ENCODE measurements around the gene SERPINA12.

The SERPINA12 gene

GRCh38 chr14:94462763-94463572 lies 46.3 kb downstream of the SERPINA12 start:
- no peak for DNase-seq

GRCh38 chr14:94462219-94462551 lies 47.1 kb downstream of the SERPINA12 start:
- no peak for DNase-seq

GRCh38 chr14:94461526-94462218 lies 47.6 kb downstream of the SERPINA12 start:
- no peak for DNase-seq

GRCh38 chr14:94460631-94461416 lies 48.4 kb downstream of the SERPINA12 start:
- no peak for DNase-seq

DNA sequence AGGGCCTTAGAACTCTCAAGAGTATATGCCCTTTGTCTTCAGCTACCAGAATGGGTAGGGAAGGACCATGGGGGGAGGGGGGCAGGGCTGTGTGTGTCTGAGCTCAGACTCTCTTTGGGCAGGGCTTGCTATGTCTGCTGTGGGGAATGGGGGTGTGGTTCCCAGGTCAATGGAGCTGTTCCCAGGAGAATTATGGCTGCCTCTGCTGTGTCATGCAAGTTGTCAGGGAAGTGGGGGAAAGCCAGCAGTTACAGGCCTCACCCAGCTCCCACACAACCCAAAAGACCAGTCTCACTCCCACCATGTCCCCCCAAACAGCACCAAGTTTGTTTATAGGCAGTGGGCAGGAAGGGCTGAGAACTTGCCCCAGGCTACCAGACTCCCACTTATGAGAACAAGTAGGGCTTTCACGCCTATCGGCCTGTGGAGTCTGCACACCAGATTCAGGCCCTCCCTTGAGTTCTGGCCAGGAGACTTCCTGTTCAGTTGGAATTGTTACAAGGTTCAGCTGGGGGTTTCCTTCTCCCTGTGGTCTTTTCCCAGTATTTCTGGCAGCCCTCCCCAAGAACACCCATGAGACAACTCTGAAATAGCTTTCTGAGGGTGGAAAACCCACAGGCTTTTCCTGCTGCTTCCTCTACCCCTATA lies 50.6 kb downstream of the SERPINA12 start:
- DNase-seq = no peak

GRCh38 chr14:94458096-94458495 lies 51.2 kb downstream of the SERPINA12 start:
- DNase-seq = no peak

GRCh38 chr14:94455928-94456327 lies 53.3 kb downstream of the SERPINA12 start:
- no peak for DNase-seq

- no peak for DNase-seq
These were observed 57.4 kb downstream of the SERPINA12 start for GRCh38 chr14:94451826-94452225.

DNA sequence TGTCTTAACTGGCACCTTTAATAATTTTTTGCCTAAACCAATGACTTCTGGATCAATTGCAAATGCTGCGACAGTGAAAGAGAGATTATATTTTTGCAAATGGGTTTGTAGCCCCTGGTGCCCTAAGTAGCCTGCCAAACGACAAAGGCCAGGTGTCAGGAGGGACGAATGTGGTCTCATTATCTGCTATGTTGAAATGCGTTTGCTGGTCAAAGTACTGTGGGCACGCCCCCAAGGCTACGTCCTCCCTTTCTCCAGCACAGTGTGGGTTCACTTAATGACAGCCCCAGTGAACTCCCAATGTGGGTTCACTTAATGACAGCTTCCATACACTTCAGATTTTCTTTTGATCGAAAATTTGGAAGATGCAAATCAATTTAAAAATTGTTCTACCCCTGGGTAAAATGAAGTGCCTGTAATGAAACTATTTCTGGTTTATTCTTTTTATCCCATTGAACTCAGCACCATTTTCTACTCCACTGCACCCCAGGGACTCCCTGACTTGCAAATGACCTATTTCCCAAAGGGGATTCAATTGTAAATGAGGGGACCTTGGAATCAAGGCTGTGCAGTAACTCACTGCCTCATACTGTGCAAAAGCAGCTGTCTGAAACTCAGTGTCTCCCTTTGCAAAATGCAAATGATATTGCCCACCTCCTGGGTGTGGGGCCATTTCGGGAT lies 58.0 kb downstream of the SERPINA12 start:
- DNase-seq = no peak

- DNase-seq = no peak
These were observed 58.6 kb downstream of the SERPINA12 start for GRCh38 chr14:94450722-94451090.

DNA sequence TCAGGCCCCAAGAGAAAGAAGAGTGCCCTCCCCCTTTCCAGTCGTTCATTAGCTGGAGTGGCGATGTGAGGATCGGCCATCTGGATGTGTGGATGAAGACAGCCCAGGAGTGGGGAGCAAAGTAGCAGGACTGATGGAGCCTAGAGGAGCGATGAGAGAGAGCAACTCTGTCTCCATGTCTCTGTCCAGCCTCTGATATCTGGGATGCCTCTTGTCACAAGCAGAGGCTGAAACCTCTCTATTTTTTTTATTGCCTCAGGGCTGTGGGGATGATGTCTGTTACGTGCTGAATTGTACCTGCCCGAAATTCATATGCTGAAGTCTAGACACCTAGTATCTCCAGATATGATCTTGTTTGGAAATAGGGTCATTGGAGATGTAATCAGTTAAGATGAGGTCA lies 59.3 kb downstream of the SERPINA12 start:
- no peak for DNase-seq

DNA sequence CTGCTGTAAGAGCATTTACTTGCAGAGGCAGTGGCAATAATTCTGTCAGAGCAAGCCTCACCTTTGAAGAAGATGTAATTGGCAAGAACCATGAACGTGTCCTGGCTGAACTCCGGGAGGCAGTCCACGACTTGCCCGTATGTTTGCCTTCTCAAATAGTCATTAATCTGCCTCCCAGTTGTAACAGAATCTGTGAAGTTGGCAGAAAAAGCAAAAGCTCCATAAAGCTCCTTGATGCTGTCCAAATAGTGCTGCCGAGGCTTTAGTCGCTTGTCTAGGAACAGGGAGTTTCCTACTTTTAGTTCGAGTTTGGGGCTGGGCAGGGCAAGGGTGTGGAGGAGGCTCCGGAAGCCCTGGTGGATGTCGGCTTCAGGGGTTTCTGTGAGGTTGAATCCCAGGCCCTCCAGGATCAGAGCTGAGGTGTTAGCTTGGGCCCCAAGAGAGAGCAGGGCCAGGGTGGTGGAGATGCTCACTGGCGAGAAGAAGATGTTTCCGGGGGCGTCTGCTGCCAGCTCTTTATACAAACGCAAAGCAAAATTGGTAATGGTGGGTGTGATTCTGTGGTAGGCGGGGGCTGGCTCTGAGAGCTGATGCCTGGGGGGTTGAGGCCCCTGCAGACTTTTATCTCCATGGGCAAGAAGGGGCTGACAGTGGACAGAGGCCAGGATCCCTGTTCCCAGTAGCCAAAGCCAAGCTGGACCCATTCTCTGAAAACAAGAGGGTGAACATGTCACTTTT lies 61.0 kb downstream of the SERPINA12 start:
- DNase-seq = no peak

GRCh38 chr14:94447206-94447605 lies 62.1 kb downstream of the SERPINA12 start:
- DNase-seq = no peak

DNA sequence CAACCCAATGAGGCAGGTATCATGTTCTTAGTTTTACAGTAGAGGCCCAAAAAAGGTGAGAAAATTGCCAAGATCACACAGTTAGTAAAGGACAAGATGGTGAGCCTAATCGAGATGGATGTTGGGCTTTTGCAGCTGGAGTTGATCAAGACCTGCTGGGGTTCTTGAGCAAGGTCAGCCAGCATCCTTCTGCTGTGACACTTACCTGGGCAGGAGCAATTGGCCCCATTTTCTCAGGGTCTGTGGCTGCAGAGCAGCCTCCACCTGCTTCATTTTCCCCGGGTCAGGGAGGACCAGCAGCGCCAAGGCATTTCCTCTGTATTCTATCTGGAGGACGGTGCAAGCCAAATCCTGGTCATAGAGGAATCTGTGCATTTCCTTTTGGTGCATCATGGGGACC lies 63.1 kb downstream of the SERPINA12 start:
- DNase-seq = no peak

DNA sequence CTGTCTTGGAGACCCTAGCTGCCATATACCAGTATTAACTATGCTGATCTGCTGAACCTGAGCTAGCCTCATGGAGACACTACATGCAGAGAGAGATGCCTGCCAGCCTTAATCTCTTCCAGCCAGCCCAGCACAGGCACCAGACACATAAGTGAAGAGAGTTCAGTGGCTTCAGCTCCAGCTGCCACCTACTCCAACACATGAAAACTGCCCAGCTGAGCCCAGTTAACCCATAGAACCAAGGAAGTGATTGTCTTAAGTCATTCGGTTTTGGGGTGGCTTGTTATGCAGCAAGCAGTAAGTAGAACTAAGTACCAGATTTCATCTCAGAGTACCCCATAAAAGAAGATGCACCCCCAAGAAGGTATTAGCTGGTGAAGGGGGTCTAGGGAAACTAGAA lies 64.3 kb downstream of the SERPINA12 start:
- no peak for DNase-seq

DNA sequence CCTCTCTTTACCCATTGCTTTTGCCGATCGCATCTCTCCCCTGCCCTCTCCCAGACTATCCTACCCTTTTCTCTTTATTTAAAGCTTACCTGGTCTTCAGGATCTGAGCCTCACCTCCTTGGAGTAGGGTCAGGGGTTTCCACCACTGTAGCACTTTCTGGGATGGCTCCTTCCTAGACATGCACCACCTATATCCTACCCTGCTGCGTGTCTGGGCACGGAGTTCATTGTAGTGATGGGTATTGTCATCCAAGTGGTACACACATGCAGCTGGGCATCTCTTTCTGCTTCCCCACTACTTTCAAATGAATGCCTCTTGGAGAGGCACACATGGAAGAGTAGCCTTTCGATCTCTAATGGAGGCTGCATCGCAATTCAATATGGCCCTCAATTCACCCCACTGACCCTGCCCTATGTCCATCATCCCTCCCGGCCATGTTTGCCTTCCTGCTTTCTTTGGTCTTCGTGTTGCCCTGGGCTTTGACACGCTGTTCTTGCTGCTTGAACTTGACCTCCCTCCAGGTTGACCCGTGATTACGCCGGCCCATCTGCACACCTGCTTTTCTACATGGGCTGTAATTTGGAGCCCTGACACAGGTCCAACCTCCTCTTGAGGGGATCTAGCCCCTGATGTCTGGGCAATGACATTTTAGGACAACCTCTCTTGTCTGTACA lies 67.6 kb downstream of the SERPINA12 start:
- DNase-seq = no peak

- no peak for DNase-seq
These were observed 68.1 kb downstream of the SERPINA12 start for GRCh38 chr14:94441130-94441529.

DNA sequence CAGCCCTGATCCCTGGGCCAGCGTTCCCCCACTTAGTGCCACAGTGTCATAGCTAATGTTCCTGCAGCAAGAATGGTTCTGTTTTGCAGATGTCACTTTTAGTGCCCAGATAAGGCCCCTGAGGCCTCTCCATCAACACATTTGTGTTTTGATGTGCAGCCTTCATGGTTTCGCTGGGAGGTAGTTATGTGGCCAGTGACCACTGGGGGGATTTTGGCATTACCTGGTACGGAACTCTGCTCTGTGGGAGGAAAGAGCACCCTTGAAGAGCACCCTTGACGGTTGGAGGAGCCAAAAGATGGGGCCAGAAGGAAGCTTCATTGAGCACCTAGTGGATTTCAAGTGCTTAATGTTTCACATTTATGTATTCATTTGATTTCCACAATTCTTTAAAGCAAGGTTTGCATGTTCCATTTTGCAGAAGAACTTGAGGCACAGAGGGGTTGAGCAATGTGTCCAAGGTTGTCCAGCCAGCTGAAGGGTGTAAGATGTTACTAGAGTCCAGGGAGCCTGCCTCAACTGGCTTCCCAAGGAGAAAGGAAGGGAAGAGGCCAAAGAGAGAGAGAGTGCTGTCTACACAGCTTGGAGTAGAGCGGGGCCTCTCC lies 69.7 kb downstream of the SERPINA12 start:
- no peak for DNase-seq

Measured in CD4-positive, alpha-beta T cell treated with Interleukin-17A for 1 hour (primary cell).